Heart left ventricle (tissue), 16 donors: ENCODE measurements around the gene SLC10A7. TPM values are rescaled to one million over a fixed set of nuclear protein-coding genes. Genes with fewer than 3 reads are reported as not detected.
A peak's percentile ranks its signal among the peaks of the same experiment; 100 is the strongest.

Source experiments
- ATAC-seq, 4 donors: fragments of 200-7000 bp; cut with Tn5 transposase; one replicate each; pipeline ENCODE4 v1.9.1; 2020 to 2022; ENCODE audit warnings: moderate library complexity in 4 of 4, mild to moderate bottlenecking in 3 of 4, moderate number of reproducible peaks in 1 of 4
- DNase-seq, 5 donors: peaks; one replicate each; pipeline ENCODE4 v3.0.0-alpha.2; 2020
- H3K27ac ChIP-seq, 12 donors: fragments of 200-600 bp; sonication (generic) in 4 of 12; one replicate each; pipeline versions ENCODE4 v1.5.0 to v1.8.0; 2016 to 2022; ENCODE audit warnings: mild to moderate bottlenecking in 2 of 12
- H3K27me3 ChIP-seq, 9 donors: fragments of 200-600 bp; sonication (generic) in 2 of 9; one replicate each; pipeline versions ENCODE4 v1.5.1 to v1.8.0; 2016 to 2022; ENCODE audit warnings: mild to moderate bottlenecking in 3 of 9
- H3K36me3 ChIP-seq, 9 donors: fragments of 200-600 bp; sonication (generic) in 2 of 9; one replicate each; pipeline versions ENCODE4 v1.5.0 to v1.8.0; 2018 to 2022; ENCODE audit warnings: mild to moderate bottlenecking in 2 of 9
- H3K4me1 ChIP-seq, 12 donors: fragments of 200-600 bp; sonication (generic) in 4 of 12; one replicate each; pipeline versions ENCODE4 v1.5.0 to v1.8.0; 2016 to 2022; ENCODE audit warnings: mild to moderate bottlenecking in 3 of 12
- H3K4me3 ChIP-seq, 12 donors: fragments of 200-600 bp; sonication (generic) in 4 of 12; one replicate each; pipeline versions ENCODE4 v1.5.0 to v1.8.0; 2017 to 2022; ENCODE audit warnings: mild to moderate bottlenecking in 9 of 12, moderate library complexity in 4 of 12
- H3K9me3 ChIP-seq, 12 donors: fragments of 200-600 bp; sonication (generic) in 4 of 12; one replicate each; pipeline versions ENCODE4 v1.5.0 to v1.8.0; 2016 to 2022; ENCODE audit warnings: mild to moderate bottlenecking in 1 of 12
- POLR2A ChIP-seq, 2 donors: fragments of 450-650 bp; IDR thresholded peaks; one replicate each; pipeline ENCODE4 v1.6.1; 2017; ENCODE audit warnings: antibody characterized with exemption in 2 of 2, mild to moderate bottlenecking in 2 of 2, moderate library complexity in 2 of 2
- WGBS, 4 donors: extraction: QIAGEN DNeasy Blood & Tissue Kit in 2 of 4; methylation state at CpG; one replicate each; pipeline versions ENCODE4 v1.1.5 to v1.1.7; 2013 to 2018; 5-methylcytosine and 5-hydroxymethylcytosine counted together
- intact Hi-C, 10 donors: fragments of 100-400 bp; cut with DNase I; formaldehyde crosslinking; loops; one replicate each; pipeline versions ENCODE4 v1.11.1 to v1.14.2; 2022
- polyA plus RNA-seq, 2 donors: library from polyadenylated mRNA; stranded (reverse); fragments of 200-250 nt; gene quantifications; one replicate each; pipeline ENCODE4 v1.2.3, GENCODE V29; 2013
- total RNA-seq, 9 donors: library from RNA; depleted of rRNA in 2 of 9; stranded (reverse); fragments of >200 nt in 2 of 9; fragmentation: NEBNext Ultra II Directional in 3 of 9; extraction: Animal tissue kit (Norgen Biotek cat#: 25700) in 3 of 9; gene quantifications; one replicate each; pipeline versions ENCODE4 v1.1.0 to v1.2.4, GENCODE V29; 2016 to 2023
- TF ChIP-seq, protein P1 (sequence below), 12 donors: fragments of 200-600 bp; sonication (generic) in 4 of 12; IDR thresholded peaks; one replicate each; pipeline versions ENCODE4 v1.5.0 to v1.8.0; 2018 to 2022; ENCODE audit warnings: antibody characterized with exemption in 12 of 12, mild to moderate bottlenecking in 5 of 12
- donor health status: ischemic (EF 13 %, LVEDD 7.1; RV severe dilation, severe dysfunction).
- donor health status: healthy with polysubstance abuse.
- donor health status: DM: no; HTN: yes; CAD: no.
- donor health status: DM: no; HTN: no; CAD: no.
- donor health status: ischemic (EF 25% LVEDD 6.9; RV normal size, moderate dysfunction).
- donor health status: ischemic (EF 25% LVEDD 5.7; RV mildly dilated, moderate dysfunction).
- donor health status: healthy.
- donor health status: DM: yes; HTN: yes; CAD: no.
- donor health status: ischemic (EF 35%, LVEDD 5.7; RV mildly dilated, moderate dysfunction).
- donor health status: nonischemic (EF 11% LVEDD 7.7; RV severe dilation, severe dysfunction).
- donor health status: DM: yes; HTN: yes; CAD: no.
- donor health status: PGD.
- donor health status: ischemic (EF 29% LVEDD 5.4; RV normal size, mild dysfunction).
- donor health status: nonischemic (EF 23%, LVEDD 6.1; RV moderate dilation, normal function).

Gene SLC10A7
- total and polyA plus RNA-seq, 11 donors, result 1.2 to 8.7 (median 3.1) TPM

DNA sequence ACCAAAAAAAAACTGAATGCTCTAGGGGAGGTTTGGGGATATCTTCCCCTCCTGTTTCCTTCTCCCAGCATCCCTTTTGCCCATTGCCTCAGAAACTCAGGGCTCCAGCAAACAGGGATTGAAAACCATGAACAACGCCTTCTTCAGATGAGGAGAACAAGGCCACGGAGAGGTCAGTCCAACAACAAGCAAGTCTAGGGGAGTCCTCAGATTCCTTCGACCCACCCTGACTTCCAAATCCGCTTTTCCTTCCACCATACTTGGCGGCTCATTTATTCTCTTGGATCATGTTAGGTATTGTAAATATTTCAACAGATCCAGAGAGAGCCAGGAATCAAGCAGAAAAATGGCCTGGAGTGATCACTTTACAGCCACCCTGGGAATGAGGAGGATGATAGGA is 285.5 kb downstream of the SLC10A7 start:
- H3K4me3 ChIP-seq, result no peak overlapping the region
- intact Hi-C loops, result loop anchor here in 3 of 10 donors (5.0 to 10.0 kb wide), 3 partner anchors 44 to 141 kb away; partner anchors contain the start of gene LSM6 (in 2 of the 3)
- 75 to 83% (median 82%) methylated on average over 5 of the region's 5 CpGs for WGBS, 4 donors
- peaks cover 0 to 12% (median 0%) of the 10 kb centered on the region in 12 donors for H3K9me3 ChIP-seq
- no peaks in the 10 kb centered on the region for H3K36me3 ChIP-seq
- H3K27ac ChIP-seq, result peak overlapping the region in 5 of 12 donors; percentile 39 to 76 (median 47)
- TF ChIP-seq, protein P1, sequence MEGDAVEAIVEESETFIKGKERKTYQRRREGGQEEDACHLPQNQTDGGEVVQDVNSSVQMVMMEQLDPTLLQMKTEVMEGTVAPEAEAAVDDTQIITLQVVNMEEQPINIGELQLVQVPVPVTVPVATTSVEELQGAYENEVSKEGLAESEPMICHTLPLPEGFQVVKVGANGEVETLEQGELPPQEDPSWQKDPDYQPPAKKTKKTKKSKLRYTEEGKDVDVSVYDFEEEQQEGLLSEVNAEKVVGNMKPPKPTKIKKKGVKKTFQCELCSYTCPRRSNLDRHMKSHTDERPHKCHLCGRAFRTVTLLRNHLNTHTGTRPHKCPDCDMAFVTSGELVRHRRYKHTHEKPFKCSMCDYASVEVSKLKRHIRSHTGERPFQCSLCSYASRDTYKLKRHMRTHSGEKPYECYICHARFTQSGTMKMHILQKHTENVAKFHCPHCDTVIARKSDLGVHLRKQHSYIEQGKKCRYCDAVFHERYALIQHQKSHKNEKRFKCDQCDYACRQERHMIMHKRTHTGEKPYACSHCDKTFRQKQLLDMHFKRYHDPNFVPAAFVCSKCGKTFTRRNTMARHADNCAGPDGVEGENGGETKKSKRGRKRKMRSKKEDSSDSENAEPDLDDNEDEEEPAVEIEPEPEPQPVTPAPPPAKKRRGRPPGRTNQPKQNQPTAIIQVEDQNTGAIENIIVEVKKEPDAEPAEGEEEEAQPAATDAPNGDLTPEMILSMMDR (IDR thresholded peaks at IDR 0.05), result no peak
- no peak for ATAC-seq
- DNase-seq, result no peak
- H3K4me1 ChIP-seq, result peaks cover 0 to 27% (median 16%) of the 10 kb centered on the region in 12 donors
- no peaks in the 10 kb centered on the region for H3K27me3 ChIP-seq

DNA sequence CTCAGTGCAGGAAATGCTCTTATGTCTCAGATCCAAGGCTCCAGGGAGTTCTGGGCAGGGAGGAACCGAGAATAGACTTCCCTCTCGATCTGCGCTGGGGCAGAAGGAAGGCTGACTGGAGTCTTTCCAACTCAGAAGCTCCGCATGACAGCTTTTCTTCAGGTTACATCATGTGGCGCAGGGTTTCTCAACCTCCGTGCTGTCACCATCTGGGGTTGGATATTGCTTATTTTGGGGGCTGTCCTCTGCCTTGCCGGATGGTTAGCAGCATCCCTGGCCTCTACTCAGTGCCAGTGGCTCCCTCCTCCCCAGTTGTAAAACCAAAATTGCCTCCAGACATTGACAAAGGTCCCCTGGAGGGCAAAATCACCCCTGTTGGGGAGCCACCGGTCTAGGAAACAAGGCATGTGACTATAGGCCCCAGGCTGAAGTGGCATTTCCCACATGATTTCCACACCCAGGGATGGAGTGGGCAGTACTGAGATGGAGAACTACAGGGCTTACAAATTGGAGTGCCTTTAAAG is 286.0 kb downstream of the SLC10A7 start:
- Histone ChIP-seq H3K36me3 (no peaks in the 10 kb centered on the region), H3K4me3 (no peak overlapping the region), H3K27me3 (no peaks in the 10 kb centered on the region), H3K9me3 (peaks cover 0 to 12% (median 0%) of the 10 kb centered on the region in 12 donors), H3K4me1 (peaks cover 0 to 22% (median 12%) of the 10 kb centered on the region in 12 donors), H3K27ac (peak overlapping the region in 7 of 12 donors; percentile 5 to 76 (median 42))
- TF ChIP-seq POLR2A (IDR thresholded peaks at IDR 0.05), result no peak
- TF ChIP-seq, protein P1 (IDR thresholded peaks at IDR 0.05), result no peak
- 32 to 60% (median 49%) methylated on average over 8 of the region's 8 CpGs for WGBS, 4 donors
- peak; percentile 50 to 82 (median 69) for ATAC-seq
- intact Hi-C loops, result loop anchor here in 3 of 10 donors (5.0 to 10.0 kb wide), 3 partner anchors 43 to 141 kb away; partner anchors contain the start of gene LSM6 (in 2 of the 3)
- peak in 2 of 5 donors; percentile 43 to 57 for DNase-seq

DNA sequence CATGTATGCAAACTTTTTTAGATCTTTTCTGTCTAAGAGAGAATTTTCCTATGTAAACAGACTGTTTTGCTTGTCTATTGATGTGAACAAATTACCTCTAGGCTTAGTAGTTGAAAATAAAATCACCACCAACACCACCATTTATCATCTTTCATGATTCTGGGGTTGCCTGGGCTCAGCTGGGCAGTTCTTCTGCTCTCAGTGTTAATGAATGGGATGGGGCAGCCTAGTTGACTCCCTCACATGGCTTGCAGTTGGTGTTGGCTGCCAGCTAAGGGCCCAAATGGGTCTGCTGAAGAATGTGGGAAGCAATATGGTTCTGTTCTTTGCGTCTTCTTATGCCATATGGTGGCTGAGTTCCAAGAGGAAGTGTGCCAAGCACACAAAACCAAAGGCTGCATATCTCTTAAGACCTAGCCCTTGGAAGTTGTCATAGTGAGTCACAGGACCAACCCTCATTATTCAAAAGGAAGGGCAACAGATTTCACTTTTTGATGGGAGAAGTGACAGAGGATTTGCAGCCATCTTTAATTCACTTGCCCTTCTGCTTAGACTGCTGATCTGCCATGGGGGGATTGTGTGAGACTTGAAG is 289.5 kb downstream of the SLC10A7 start:
- no peak overlapping the region for H3K27ac ChIP-seq
- H3K4me3 ChIP-seq, result no peak overlapping the region
- ATAC-seq (no peak), DNase-seq (no peak)
- WGBS, 4 donors, result 70 to 94% (median 79%) methylated on average over 1 of the region's 1 CpG
- peaks cover 0 to 11% (median 0%) of the 10 kb centered on the region in 12 donors for H3K9me3 ChIP-seq
- no peaks in the 10 kb centered on the region for H3K27me3 ChIP-seq
- H3K36me3 ChIP-seq, result no peaks in the 10 kb centered on the region
- intact Hi-C loops, result loop anchor here in 1 of 10 donors (5.0 to 10.0 kb wide), 2 partner anchors 40 to 137 kb away; no protein-coding TSS in a partner anchor
- TF ChIP-seq, protein P1 (IDR thresholded peaks at IDR 0.05), result no peak
- no peak for TF ChIP-seq POLR2A (IDR thresholded peaks at IDR 0.05)
- H3K4me1 ChIP-seq, result peaks cover 0 to 19% (median 10%) of the 10 kb centered on the region in 12 donors

DNA sequence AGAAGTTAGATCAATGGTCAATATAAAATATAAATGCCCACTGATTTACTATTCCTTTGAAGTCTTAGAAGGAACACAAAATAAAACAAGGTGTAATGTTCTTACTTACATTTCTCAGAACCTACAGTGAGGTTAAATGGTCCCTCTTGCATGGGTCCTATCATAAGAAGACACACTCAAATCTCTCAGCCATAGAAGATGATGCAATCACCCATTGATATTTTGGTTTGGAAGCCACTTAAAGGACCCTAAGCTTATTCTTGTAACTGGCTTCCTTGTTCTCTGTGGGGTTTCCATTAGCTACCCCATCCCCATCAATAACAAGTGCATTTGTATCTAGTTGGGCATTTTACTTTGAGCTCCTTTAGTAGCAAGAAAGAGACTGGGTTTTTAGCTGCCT is 292.3 kb downstream of the SLC10A7 start:
- H3K27ac ChIP-seq, result no peak overlapping the region
- TF ChIP-seq, protein P1 (IDR thresholded peaks at IDR 0.05), result no peak
- TF ChIP-seq POLR2A (IDR thresholded peaks at IDR 0.05), result no peak
- H3K4me1 ChIP-seq, result peaks cover 0 to 9% (median under 1%) of the 10 kb centered on the region in 12 donors
- ATAC-seq (no peak), DNase-seq (no peak)
- intact Hi-C loops, result no loop called here
- no peaks in the 10 kb centered on the region for H3K36me3 ChIP-seq
- H3K4me3 ChIP-seq, result no peak overlapping the region
- peaks cover 0 to 11% (median 0%) of the 10 kb centered on the region in 12 donors for H3K9me3 ChIP-seq
- H3K27me3 ChIP-seq, result no peaks in the 10 kb centered on the region
